Esophagus muscularis mucosa (tissue), 4 donors: Measurements from ENCODE around the gene EEF1AKMT3. TPM values are rescaled to one million over a fixed set of nuclear protein-coding genes. Genes with fewer than 3 reads are reported as not detected.
A peak's percentile ranks its signal among the peaks of the same experiment; 100 is the strongest.

Source experiments
- DNase-seq: peaks from one replicate; pipeline ENCODE4 v3.0.0-alpha.2; 2017; ENCODE audit errors: extremely low spot score
- H3K27ac ChIP-seq, 4 donors: fragments of 200-600 bp; sonication (generic); replicated peaks in 1 of 4; 1 replicate in 3 of 4; 2 replicates in 1 of 4; pipeline ENCODE4 v1.5.1; 2016 to 2019; ENCODE audit warnings: mild to moderate bottlenecking in 1 of 4
- H3K27me3 ChIP-seq, 4 donors: fragments of 200-600 bp; sonication (generic); one replicate each; pipeline versions ENCODE4 v1.5.1 to v1.6.0; 2016 to 2019
- H3K36me3 ChIP-seq, 4 donors: fragments of 200-600 bp; sonication (generic); one replicate each; pipeline ENCODE4 v1.5.1; 2016 to 2019
- H3K4me1 ChIP-seq, 4 donors: fragments of 200-600 bp; sonication (generic); one replicate each; pipeline ENCODE4 v1.5.1; 2016 to 2019
- H3K4me3 ChIP-seq, 4 donors: fragments of 200-600 bp; sonication (generic); 1 replicate in 2 of 4; 2 replicates in 2 of 4; pipeline ENCODE4 v1.5.1; 2016 to 2019; ENCODE audit warnings: mild to moderate bottlenecking in 4 of 4, moderate library complexity in 1 of 4
- H3K9me3 ChIP-seq, 4 donors: fragments of 200-600 bp; sonication (generic); 1 replicate in 3 of 4; 2 replicates in 1 of 4; pipeline ENCODE4 v1.5.1; 2016 to 2019
- CTCF ChIP-seq, 3 experiments: fragments of 200-600 bp in 2 of 3; fragments of 450-650 bp in 1 of 3; sonication (generic) in 2 of 3; IDR thresholded peaks; one replicate each; pipeline ENCODE4 v1.5.1; 2017 to 2019; ENCODE audit warnings: antibody characterized with exemption in 3 of 3, mild to moderate bottlenecking in 2 of 3, moderate library complexity in 1 of 3
- EP300 ChIP-seq: sonication (generic); formaldehyde crosslinking; IDR thresholded peaks from one replicate; pipeline ENCODE4 v1.6.1; 2017; ENCODE audit warnings: antibody characterized with exemption
- POLR2A ChIP-seq: fragments of 450-650 bp; IDR thresholded peaks from one replicate; pipeline ENCODE4 v1.6.1; 2017; ENCODE audit warnings: antibody characterized with exemption, moderate library complexity, mild to moderate bottlenecking, low read depth
- POLR2AphosphoS5 ChIP-seq, 2 donors: sonication (generic); formaldehyde crosslinking; IDR thresholded peaks; one replicate each; pipeline ENCODE4 v1.6.1; 2017; ENCODE audit warnings: antibody characterized with exemption in 2 of 2
- WGBS: methylation state at CpG from one replicate; pipeline ENCODE4 v1.1.5; 2018; 5-methylcytosine and 5-hydroxymethylcytosine counted together
- intact Hi-C: fragments of 100-400 bp; cut with DNase I; formaldehyde crosslinking; loops from one replicate; pipeline ENCODE4 v1.15.1; 2023
- total RNA-seq, 4 donors: library from RNA; depleted of rRNA; stranded (reverse); fragments of >200 nt; gene quantifications; one replicate each; pipeline versions ENCODE4 v1.1.0 to v1.2.1, GENCODE V29; 2016

The EEF1AKMT3 gene
- total RNA-seq, 4 donors from 2014 or later, result 6.6 to 13.2 (median 10.0) TPM

- H3K27ac ChIP-seq, result peak within 1 kb of the TSS; percentile 80 to 92 (median 90)
- H3K27me3 ChIP-seq, result no peaks in the 10 kb centered on the region
- peak; percentile 100 for DNase-seq
- intact Hi-C loops, result no loop called here
- H3K9me3 ChIP-seq, result no peaks in the 10 kb centered on the region
- TF ChIP-seq POLR2A, result peak; percentile 61
- peak; percentile 89 to 98 for TF ChIP-seq POLR2AphosphoS5 (IDR thresholded peaks at IDR 0.05)
- TF ChIP-seq EP300, result no peak
- TF ChIP-seq CTCF (IDR thresholded peaks at IDR 0.05), result peak in 1 of 3 experiments; percentile 26
- whole genome bisulfite sequencing, result under 1% methylated on average over 33 of the region's 58 CpGs
- H3K36me3 ChIP-seq, result peaks cover 33 to 40% (median 35%) of the 10 kb centered on the region in 4 donors
- peaks cover 26 to 63% (median 44%) of the 10 kb centered on the region in 4 donors for H3K4me1 ChIP-seq
- H3K4me3 ChIP-seq, result peak within 1 kb of the TSS; percentile 61 to 91 (median 72)
Observed at GRCh38 chr12:57751788-57752667, 20.4 kb upstream of the EEF1AKMT3 start, which contains the start of gene CDK4. Gene CDK4 (minus strand): TSS chr12:57752310. CDS start chr12:57751717, 593 bp downstream.

- intact Hi-C loops, result no loop called here
- WGBS, result 0% methylated on average over 5 of the region's 5 CpGs
- DNase-seq, result no peak
- H3K27me3 ChIP-seq, result no peaks in the 10 kb centered on the region
- peak overlapping the region; percentile 58 to 92 (median 84) for H3K27ac ChIP-seq
- H3K4me1 ChIP-seq, result peaks cover 26 to 64% (median 44%) of the 10 kb centered on the region in 4 donors
- TF ChIP-seq CTCF (IDR thresholded peaks at IDR 0.05) (no peak), POLR2A (no peak), EP300 (no peak), POLR2AphosphoS5 (IDR thresholded peaks at IDR 0.05) (no peak)
- H3K36me3 ChIP-seq, result peaks cover 29 to 36% (median 30%) of the 10 kb centered on the region in 4 donors
- no peaks in the 10 kb centered on the region for H3K9me3 ChIP-seq
- H3K4me3 ChIP-seq, result peak overlapping the region; percentile 61 to 91 (median 72)
Observed at GRCh38 chr12:57752668-57753000, 19.8 kb upstream of the EEF1AKMT3 start.

GRCh38 chr12:57753756-57754337 is 18.6 kb upstream of the EEF1AKMT3 start:
- no peaks in the 10 kb centered on the region for H3K9me3 ChIP-seq
- peak overlapping the region in 2 of 4 donors; percentile 69 to 74 for H3K27ac ChIP-seq
- H3K36me3 ChIP-seq, result peaks cover 17 to 36% (median 29%) of the 10 kb centered on the region in 4 donors
- H3K4me3 ChIP-seq, result peak overlapping the region in 1 of 4 donors; percentile 74
- H3K27me3 ChIP-seq, result no peaks in the 10 kb centered on the region
- peaks cover 26 to 64% (median 44%) of the 10 kb centered on the region in 4 donors for H3K4me1 ChIP-seq
- intact Hi-C loops, result no loop called here
- TF ChIP-seq POLR2A (no peak), EP300 (no peak), CTCF (IDR thresholded peaks at IDR 0.05) (no peak), POLR2AphosphoS5 (IDR thresholded peaks at IDR 0.05) (no peak)
- no peak for DNase-seq
- 32% methylated on average over 1 of the region's 1 CpG for WGBS

- Histone ChIP-seq H3K36me3 (peaks cover 11 to 32% (median 27%) of the 10 kb centered on the region in 4 donors), H3K4me1 (peaks cover 26 to 64% (median 44%) of the 10 kb centered on the region in 4 donors), H3K27ac (peak within 1 kb of the TSS; percentile 65 to 74 (median 72)), H3K9me3 (no peaks in the 10 kb centered on the region), H3K4me3 (peak within 1 kb of the TSS; percentile 74 to 91 (median 86)), H3K27me3 (no peaks in the 10 kb centered on the region)
- intact Hi-C loops, result no loop called here
- WGBS, result 4% methylated on average over 16 of the region's 41 CpGs
- no peak for DNase-seq
- TF ChIP-seq CTCF (IDR thresholded peaks at IDR 0.05) (no peak), POLR2AphosphoS5 (IDR thresholded peaks at IDR 0.05) (peak in 1 of 2 donors; percentile 37)
Observed at GRCh38 chr12:57754411-57755193, 17.8 kb upstream of the EEF1AKMT3 start, which contains the start of gene MARCHF9. Gene MARCHF9 (plus strand): TSS chr12:57755103. CDS start chr12:57755529, 426 bp downstream.
